ENCODE results near the gene THUMPD2. TPM values are rescaled to one million over a fixed set of nuclear protein-coding genes. Genes with fewer than 3 reads are reported as not detected.
A peak's percentile ranks its signal among the peaks of the same experiment; 100 is the strongest.

THUMPD2 gene
- total RNA-seq, 1 experiment from 2014 or later, result 17.2 TPM

DNA sequence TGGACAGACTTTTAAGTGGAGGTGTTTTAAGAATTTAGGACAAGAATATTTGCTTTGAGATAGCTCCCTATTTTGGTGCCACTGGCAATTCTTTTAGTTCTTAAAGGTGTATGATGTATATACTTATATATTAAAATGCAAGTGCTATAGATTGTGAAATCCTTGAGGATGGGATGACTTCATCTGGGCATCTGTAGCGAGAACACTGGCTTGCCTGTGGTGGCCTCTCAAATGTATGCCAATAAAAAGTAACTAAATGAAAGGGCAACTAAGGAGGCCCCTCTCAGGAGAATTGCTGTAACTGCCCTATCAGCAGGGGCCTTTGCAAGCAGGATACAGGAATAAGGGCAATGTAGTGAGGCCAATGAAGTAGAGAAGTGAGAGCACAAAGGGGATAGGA is 2.6 kb upstream of the THUMPD2 start:
- no TSS peak for BruUV-seq (replicated peaks)
- no peak for DNase-seq (ENCODE audit: unreplicated experiment)
- Mint-ChIP-seq H3K27ac (ENCODE audit: low read depth, unreplicated experiment) (no peak overlapping the region), H3K36me3 (ENCODE audit: insufficient read depth, unreplicated experiment) (no peaks in the 10 kb centered on the region), H3K9me3 (ENCODE audit: unreplicated experiment) (no peaks in the 10 kb centered on the region), H3K4me3 (ENCODE audit: unreplicated experiment) (no peak overlapping the region), H3K27me3 (ENCODE audit: insufficient read depth, unreplicated experiment) (no peaks in the 10 kb centered on the region), H3K4me1 (ENCODE audit: insufficient read depth, unreplicated experiment) (peaks cover 19% of the 10 kb centered on the region)
- CTCF ChIA-PET, result interaction anchor here (0.6 kb wide), 2 partner anchors 132 to 509 kb away, joined by 3 to 5 read pairs; no protein-coding TSS in a partner anchor
- TF ChIP-seq, protein P1, sequence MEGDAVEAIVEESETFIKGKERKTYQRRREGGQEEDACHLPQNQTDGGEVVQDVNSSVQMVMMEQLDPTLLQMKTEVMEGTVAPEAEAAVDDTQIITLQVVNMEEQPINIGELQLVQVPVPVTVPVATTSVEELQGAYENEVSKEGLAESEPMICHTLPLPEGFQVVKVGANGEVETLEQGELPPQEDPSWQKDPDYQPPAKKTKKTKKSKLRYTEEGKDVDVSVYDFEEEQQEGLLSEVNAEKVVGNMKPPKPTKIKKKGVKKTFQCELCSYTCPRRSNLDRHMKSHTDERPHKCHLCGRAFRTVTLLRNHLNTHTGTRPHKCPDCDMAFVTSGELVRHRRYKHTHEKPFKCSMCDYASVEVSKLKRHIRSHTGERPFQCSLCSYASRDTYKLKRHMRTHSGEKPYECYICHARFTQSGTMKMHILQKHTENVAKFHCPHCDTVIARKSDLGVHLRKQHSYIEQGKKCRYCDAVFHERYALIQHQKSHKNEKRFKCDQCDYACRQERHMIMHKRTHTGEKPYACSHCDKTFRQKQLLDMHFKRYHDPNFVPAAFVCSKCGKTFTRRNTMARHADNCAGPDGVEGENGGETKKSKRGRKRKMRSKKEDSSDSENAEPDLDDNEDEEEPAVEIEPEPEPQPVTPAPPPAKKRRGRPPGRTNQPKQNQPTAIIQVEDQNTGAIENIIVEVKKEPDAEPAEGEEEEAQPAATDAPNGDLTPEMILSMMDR (IDR thresholded peaks at IDR 0.05; ENCODE audit: unreplicated experiment), result no peak
- intact Hi-C loops (cut with micrococcal nuclease), result no loop called here
- POLR2A ChIA-PET, result no interaction called here

DNA sequence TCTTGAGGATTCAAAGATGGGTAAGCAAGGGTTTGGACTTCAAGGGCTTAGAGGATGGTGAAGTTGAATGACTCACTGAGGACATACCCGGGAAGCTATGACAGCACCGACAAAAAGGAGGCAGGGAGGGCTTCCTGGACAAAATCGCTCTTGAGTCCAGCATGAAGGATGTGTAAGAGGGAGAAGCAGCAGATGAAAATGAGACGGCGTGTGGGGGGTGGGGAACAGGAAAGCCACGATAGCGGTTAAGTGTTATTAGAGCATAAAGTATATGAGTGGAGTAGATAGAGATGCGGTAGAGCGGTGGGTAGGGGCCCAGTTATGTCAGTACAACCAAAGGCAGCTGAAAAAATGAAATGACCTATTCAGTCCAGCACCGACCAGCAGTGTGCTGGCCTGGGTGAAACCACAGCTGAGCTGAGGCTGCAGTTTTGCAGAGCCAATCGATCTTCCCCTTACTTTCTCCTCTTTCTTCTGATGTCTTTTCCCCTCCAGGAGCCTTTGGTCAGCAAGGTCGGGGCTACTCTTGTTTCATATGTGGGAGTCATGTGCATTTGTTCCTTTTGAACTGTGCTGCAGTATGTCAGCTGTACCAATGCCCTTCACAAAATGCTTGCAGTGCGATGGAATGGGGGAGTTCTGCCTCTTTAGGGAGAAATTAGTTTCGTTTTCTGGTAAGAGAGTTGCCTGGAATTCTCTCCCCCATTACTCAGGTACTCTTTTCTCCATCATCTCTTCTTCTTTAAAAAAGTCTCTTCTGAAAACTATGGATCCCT is 2.0 kb upstream of the THUMPD2 start:
- Mint-ChIP-seq H3K4me1 (ENCODE audit: insufficient read depth, unreplicated experiment) (peaks cover 19% of the 10 kb centered on the region), H3K27me3 (ENCODE audit: insufficient read depth, unreplicated experiment) (no peaks in the 10 kb centered on the region), H3K27ac (ENCODE audit: low read depth, unreplicated experiment) (no peak overlapping the region), H3K36me3 (ENCODE audit: insufficient read depth, unreplicated experiment) (no peaks in the 10 kb centered on the region), H3K4me3 (ENCODE audit: unreplicated experiment) (no peak overlapping the region), H3K9me3 (ENCODE audit: unreplicated experiment) (no peaks in the 10 kb centered on the region)
- DNase-seq (ENCODE audit: unreplicated experiment), result no peak
- ChIA-PET CTCF (interaction anchor here (0.6 kb wide), 2 partner anchors 133 to 510 kb away, joined by 3 to 5 read pairs; no protein-coding TSS in a partner anchor), POLR2A (no interaction called here)
- TF ChIP-seq, protein P1 (IDR thresholded peaks at IDR 0.05; ENCODE audit: unreplicated experiment), result no peak
- intact Hi-C loops (cut with micrococcal nuclease), result no loop called here
- no TSS peak for BruUV-seq (replicated peaks)

DNA sequence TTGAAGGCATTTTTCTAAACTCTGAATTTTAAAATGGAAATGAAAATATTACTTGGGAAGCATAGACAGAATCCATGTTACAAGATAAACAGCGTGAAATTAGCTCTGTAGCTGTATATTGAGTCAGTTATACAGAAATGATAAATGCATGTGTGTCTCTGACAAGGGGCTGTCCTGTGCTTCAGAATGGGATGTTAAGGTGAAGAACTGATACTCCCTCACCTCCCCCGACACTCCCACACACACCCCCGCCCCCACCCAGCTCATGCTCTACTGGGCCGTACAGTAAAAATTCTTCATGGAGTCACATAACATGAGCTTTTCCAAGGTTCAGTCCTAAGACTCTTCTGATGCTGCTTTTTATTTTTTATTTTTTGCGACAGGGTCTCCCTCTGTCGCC is 869 bp upstream of the THUMPD2 start:
- DNase-seq (ENCODE audit: unreplicated experiment), result no peak
- peaks cover 19% of the 10 kb centered on the region for H3K4me1 Mint-ChIP-seq (ENCODE audit: insufficient read depth, unreplicated experiment)
- ChIA-PET CTCF (no interaction called here), POLR2A (no interaction called here)
- no TSS peak for BruUV-seq (replicated peaks)
- no peak overlapping the region for H3K27ac Mint-ChIP-seq (ENCODE audit: low read depth, unreplicated experiment)
- intact Hi-C loops (cut with micrococcal nuclease), result no loop called here
- H3K4me3 Mint-ChIP-seq (ENCODE audit: unreplicated experiment), result peak overlapping the region; percentile 95
- TF ChIP-seq, protein P1 (IDR thresholded peaks at IDR 0.05; ENCODE audit: unreplicated experiment), result no peak
- no peaks in the 10 kb centered on the region for H3K9me3 Mint-ChIP-seq (ENCODE audit: unreplicated experiment)
- H3K36me3 Mint-ChIP-seq (ENCODE audit: insufficient read depth, unreplicated experiment), result peaks cover 2% of the 10 kb centered on the region
- H3K27me3 Mint-ChIP-seq (ENCODE audit: insufficient read depth, unreplicated experiment), result no peaks in the 10 kb centered on the region

DNA sequence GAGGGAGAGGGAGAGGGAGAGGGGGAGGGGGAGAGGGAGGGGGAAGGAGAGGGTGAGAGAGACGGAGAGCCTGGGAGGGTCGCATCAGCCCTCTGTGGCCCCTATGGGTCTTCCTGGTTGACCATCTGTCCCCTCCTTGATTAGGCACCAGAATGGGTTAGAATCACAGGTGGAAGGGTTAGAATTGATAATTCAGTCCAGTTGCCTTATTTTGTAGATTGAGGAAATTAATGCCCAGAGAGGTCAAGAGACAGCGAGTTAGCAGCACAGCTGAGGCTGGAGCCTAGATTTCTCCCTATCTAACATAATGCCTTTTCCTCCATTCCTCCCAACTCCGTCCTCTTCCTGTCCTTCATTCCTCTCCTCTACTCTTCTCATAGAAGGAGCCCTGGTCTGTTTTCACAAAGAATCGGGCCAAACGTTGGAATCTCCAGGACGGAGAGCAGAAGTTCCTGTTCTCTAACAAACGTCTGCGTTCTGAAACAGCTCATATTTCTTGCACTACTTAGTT is 338 bp upstream of the THUMPD2 start:
- peak overlapping the region; percentile 93 for H3K27ac Mint-ChIP-seq (ENCODE audit: low read depth, unreplicated experiment)

More for the DNA sequence above, 338 bp upstream of the THUMPD2 start:
- TF ChIP-seq, protein P1 (IDR thresholded peaks at IDR 0.05; ENCODE audit: unreplicated experiment), result no peak
- Mint-ChIP-seq H3K4me1 (ENCODE audit: insufficient read depth, unreplicated experiment) (peaks cover 19% of the 10 kb centered on the region), H3K4me3 (ENCODE audit: unreplicated experiment) (peak overlapping the region; percentile 95), H3K36me3 (ENCODE audit: insufficient read depth, unreplicated experiment) (peaks cover 7% of the 10 kb centered on the region), H3K27me3 (ENCODE audit: insufficient read depth, unreplicated experiment) (no peaks in the 10 kb centered on the region), H3K9me3 (ENCODE audit: unreplicated experiment) (no peaks in the 10 kb centered on the region)
- no peak for DNase-seq (ENCODE audit: unreplicated experiment)
- ChIA-PET POLR2A (no interaction called here), CTCF (no interaction called here)
- intact Hi-C loops (cut with micrococcal nuclease), result no loop called here
- no TSS peak for BruUV-seq (replicated peaks)
